GM12801 (cell line): Measurements from ENCODE around the gene KRTAP9-3.

Source experiments
- CTCF ChIP-seq: IDR thresholded peaks from one replicate; pipeline ENCODE4 v1.5.1; 2011; ENCODE audit warnings: control low read depth; ENCODE audit not compliant: insufficient read length; ENCODE audit errors: extremely low read depth

KRTAP9-3 gene

GRCh38 chr17:41256291-41256685 is 24.0 kb downstream of the KRTAP9-3 start:
- TF ChIP-seq CTCF, result no peak

GRCh38 chr17:41258406-41258805 is 26.2 kb downstream of the KRTAP9-3 start:
- TF ChIP-seq CTCF, result no peak

DNA sequence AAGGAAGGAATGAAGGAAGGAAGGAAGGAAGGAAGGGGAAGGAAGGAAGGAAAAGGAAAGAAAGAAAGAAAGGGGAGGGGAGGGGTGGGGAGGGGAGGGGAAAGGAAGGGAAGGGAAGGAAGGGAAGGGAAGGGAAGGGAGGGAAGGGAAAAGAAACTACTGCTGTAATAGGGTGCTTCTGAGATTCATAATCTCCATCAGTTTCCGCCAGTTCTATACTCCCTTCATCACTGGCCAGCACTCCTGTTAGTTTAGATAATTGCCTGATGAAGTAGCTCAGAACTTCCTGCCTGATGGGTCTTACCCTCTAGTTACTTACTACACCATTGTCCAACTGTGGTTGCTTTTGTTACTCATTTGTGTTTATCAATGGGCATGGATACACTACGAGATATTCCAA is 31.0 kb downstream of the KRTAP9-3 start:
- TF ChIP-seq CTCF, result no peak

DNA sequence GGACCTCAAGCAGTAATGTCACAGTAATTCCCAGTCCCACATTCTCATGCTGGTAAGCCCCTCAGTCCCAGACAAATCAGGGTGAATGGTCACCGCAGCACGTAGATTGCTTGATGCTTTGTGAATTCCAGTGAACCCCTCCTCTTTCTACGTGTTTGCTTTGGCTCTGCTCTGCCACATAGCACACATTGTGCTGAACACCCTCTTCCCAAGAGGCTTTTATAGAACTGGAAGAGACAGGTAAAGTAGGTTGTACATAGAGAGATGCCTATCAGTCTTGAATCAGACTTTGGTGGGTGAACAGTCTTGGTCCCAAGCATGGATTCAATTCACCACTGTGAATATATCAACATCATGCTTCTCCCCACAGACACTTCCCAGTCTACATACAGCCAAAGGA is 32.4 kb downstream of the KRTAP9-3 start:
- no peak for TF ChIP-seq CTCF

GRCh38 chr17:41265078-41265477 is 32.8 kb downstream of the KRTAP9-3 start, which contains the start of gene KRTAP9-6:
Gene KRTAP9-6, plus strand, starts transcription at chr17:41265378. Its CDS starts 0 bp downstream, at chr17:41265378.
- TF ChIP-seq CTCF, result no peak

DNA sequence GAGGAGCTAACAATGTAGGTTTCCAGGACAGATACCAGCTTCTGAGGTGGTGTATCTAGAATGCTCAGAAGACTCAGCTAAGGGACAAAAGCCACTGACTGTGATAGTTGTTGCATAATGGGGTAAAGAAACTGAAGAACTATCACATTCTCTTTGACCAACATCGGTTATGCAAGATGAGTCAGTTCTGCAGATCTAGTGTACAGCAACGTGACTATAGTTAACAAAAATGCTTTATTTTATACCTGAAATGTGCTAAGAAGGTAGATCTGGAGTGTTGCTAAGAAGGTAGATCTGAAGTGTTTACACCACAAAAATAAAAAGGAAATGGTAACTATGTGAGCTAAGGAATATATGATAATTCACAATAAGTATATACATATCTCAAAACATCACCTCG is 35.5 kb downstream of the KRTAP9-3 start:
- TF ChIP-seq CTCF, result no peak

- TF ChIP-seq CTCF, result no peak
These were observed 39.6 kb downstream of the KRTAP9-3 start for GRCh38 chr17:41271858-41272257.
